ENCODE measurements around the gene CXCR1. TPM values are rescaled to one million over a fixed set of nuclear protein-coding genes. Genes with fewer than 3 reads are reported as not detected.

CXCR1 gene
- total and polyA plus RNA-seq, 2 of the 4 experiments (the other 2 are of a cell fraction): not detected

DNA sequence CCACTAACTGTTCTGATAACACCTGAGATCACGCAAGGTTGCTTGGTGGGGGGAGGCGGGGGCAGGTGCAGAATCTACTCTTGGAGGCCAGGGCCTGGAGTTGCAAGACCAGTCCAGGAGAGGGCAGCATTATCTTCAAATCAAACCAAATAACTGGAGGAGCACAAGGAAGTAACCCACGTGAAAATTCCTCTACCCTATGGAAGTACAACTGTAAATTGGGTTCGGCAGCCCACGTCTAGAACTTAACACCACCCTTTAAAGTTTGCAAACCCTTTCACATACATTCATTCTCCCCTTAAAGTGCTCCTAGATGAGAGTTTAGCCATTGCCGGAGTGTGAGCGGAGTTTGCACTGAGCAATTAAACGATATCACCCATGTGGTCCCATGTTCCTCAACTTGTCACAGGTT lies 19.6 kb upstream of the CXCR1 start:
- ATAC-seq (ENCODE audit: low read depth): peak; percentile 99
- Histone ChIP-seq H3K14ac (replicated peaks; ENCODE audit: low read depth, low read length) (no peak overlapping the region), H3K18ac (ENCODE audit: low read depth, low read length) (no peak overlapping the region), H3K36me3 (ENCODE audit: control insufficient read depth, insufficient read depth, low read length) (no peaks in the 10 kb centered on the region), H2AK9ac (replicated peaks; ENCODE audit: low read depth, low read length, poor library complexity) (no peak overlapping the region), H2BK15ac (ENCODE audit: low read depth, low read length) (no peak overlapping the region), H3K27me3 (ENCODE audit: control insufficient read depth, insufficient read depth, low read length) (peaks cover 33% of the 10 kb centered on the region), H2AK5ac (ENCODE audit: low read depth, low read length) (no peak overlapping the region), H3K27ac (ENCODE audit: insufficient read depth, low read length) (no peak overlapping the region), H3K4ac (ENCODE audit: low read depth, low read length) (no peak overlapping the region), H4K91ac (ENCODE audit: insufficient read depth, low read depth, low read length) (no peak overlapping the region; the same call in 1 of the 2 replicates), H3K56ac (ENCODE audit: extremely low read depth, insufficient read depth, low read length) (no peak overlapping the region), H3K9me1 (ENCODE audit: insufficient read depth, low read length) (no peaks in the 10 kb centered on the region), H4K20me1 (ENCODE audit: insufficient read depth, low read length) (no peaks in the 10 kb centered on the region), H3K79me1 (ENCODE audit: low read depth in 1 of 2, low read length in 2 of 2) (no peaks in the 10 kb centered on the region), H3K4me3 (ENCODE audit: insufficient read depth, low read depth, low read length) (no peak overlapping the region), H4K5ac (ENCODE audit: low read depth, low read length) (no peak overlapping the region), H2BK120ac (ENCODE audit: low read depth, low read length) (no peak overlapping the region), H4K8ac (ENCODE audit: low read depth in 2 of 2, low read length in 2 of 2) (peak overlapping the region in 1 of 2 experiments; percentile 36; a peak in 2 of 4 replicates), H2AFZ (replicated peaks; ENCODE audit: low read length, poor library complexity) (peak overlapping the region; percentile 86), H3K9ac (ENCODE audit: low read depth, low read length) (no peak overlapping the region), H2BK5ac (ENCODE audit: low read depth, low read length, poor library complexity, severe bottlenecking) (no peak overlapping the region), H3K23ac (ENCODE audit: low read depth, low read length) (no peak overlapping the region), H2BK20ac (ENCODE audit: low read depth, low read length) (no peak overlapping the region), H3K4me1 (ENCODE audit: control insufficient read depth, insufficient read depth, low read length) (no peaks in the 10 kb centered on the region; the same call in 1 of the 2 replicates), H3K4me2 (ENCODE audit: low read depth, low read length) (peak overlapping the region; percentile 46), H3K9me3 (ENCODE audit: control insufficient read depth, insufficient read depth, low read length) (no peaks in the 10 kb centered on the region)
- intact Hi-C loops (cut with micrococcal nuclease): loop anchor here (2.0 to 5.0 kb wide), 4 partner anchors 41 to 280 kb away; no protein-coding TSS in a partner anchor
- 93% methylated on average over 3 of the region's 8 CpGs; no CpG with 5 or more reads in 1 of the 2 experiments for WGBS, 2 experiments (ENCODE audit: extremely low coverage in 2 of 2, insufficient read length in 1 of 2)
- TF ChIP-seq MXI1 (IDR thresholded peaks at IDR 0.05; ENCODE audit: borderline replicate concordance, low read depth, low read length) (no peak), RFX5 (IDR thresholded peaks at IDR 0.05; ENCODE audit: low read depth, low read length) (no peak), SMC3 (IDR thresholded peaks at IDR 0.05; ENCODE audit: low read depth, low read length) (peak; percentile 57), RCOR1 (IDR thresholded peaks at IDR 0.05; ENCODE audit: insufficient replicate concordance, low read length) (no peak), MAZ (IDR thresholded peaks at IDR 0.05; ENCODE audit: borderline replicate concordance, low read depth, low read length) (peak; percentile 8; the same call in 1 of the 2 replicates), NFE2L2 (IDR thresholded peaks at IDR 0.05; ENCODE audit: low read depth, low read length) (no peak), FOS (IDR thresholded peaks at IDR 0.05; ENCODE audit: low read depth, low read length) (no peak), BHLHE40 (IDR thresholded peaks at IDR 0.05; ENCODE audit: low read depth, low read length) (no peak), CHD1 (IDR thresholded peaks at IDR 0.05; ENCODE audit: low read depth, low read length) (no peak), RAD21 (IDR thresholded peaks at IDR 0.05; ENCODE audit: low read length) (peak; percentile 68)
- TF ChIP-seq, protein P1, sequence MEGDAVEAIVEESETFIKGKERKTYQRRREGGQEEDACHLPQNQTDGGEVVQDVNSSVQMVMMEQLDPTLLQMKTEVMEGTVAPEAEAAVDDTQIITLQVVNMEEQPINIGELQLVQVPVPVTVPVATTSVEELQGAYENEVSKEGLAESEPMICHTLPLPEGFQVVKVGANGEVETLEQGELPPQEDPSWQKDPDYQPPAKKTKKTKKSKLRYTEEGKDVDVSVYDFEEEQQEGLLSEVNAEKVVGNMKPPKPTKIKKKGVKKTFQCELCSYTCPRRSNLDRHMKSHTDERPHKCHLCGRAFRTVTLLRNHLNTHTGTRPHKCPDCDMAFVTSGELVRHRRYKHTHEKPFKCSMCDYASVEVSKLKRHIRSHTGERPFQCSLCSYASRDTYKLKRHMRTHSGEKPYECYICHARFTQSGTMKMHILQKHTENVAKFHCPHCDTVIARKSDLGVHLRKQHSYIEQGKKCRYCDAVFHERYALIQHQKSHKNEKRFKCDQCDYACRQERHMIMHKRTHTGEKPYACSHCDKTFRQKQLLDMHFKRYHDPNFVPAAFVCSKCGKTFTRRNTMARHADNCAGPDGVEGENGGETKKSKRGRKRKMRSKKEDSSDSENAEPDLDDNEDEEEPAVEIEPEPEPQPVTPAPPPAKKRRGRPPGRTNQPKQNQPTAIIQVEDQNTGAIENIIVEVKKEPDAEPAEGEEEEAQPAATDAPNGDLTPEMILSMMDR (conservative IDR thresholded peaks at IDR 0.05; ENCODE audit: low read depth, low read length): peak; percentile 78
- peak; percentile 72 for DNase-seq
- ChIA-PET POLR2A (ENCODE audit: unreplicated experiment) (no interaction called here), CTCF (no interaction called here)
- dilution Hi-C loops (cut with HindIII; ENCODE audit: low sequenced_read_pairs, unreplicated experiment): no loop called here
- in situ Hi-C loops (cut with MboI; ENCODE audit: low sequenced_read_pairs): no loop called here
- BruUV-seq (replicated peaks): no TSS peak

Data from IMR-90 (cell line).